IPS-NIHi7 (cell line): ENCODE measurements around the gene SPATA1.
"Not testable (repeated sequence)": the region's sequence is repeated elsewhere in the genome, so short reads cannot be mapped to it uniquely, and the experiment has no call there.

ENCODE experiments used
- DNase-seq: peaks from one replicate; pipeline ENCODE4 v3.0.0; 2012; ENCODE audit warnings: mixed read lengths; ENCODE audit errors: extremely low spot score

Gene SPATA1

GRCh38 chr1:84587099-84587498 lies 80.9 kb downstream of the SPATA1 start:
- no peak for DNase-seq

- DNase-seq, result not testable (repeated sequence)
Observed at GRCh38 chr1:84594959-84595358, 88.8 kb downstream of the SPATA1 start.

GRCh38 chr1:84597011-84597410 lies 90.8 kb downstream of the SPATA1 start:
- DNase-seq, result no peak

GRCh38 chr1:84598418-84598817 lies 92.2 kb downstream of the SPATA1 start:
- DNase-seq, result no peak

- DNase-seq, result no peak
Observed at GRCh38 chr1:84598846-84599741, 92.9 kb downstream of the SPATA1 start.

- DNase-seq, result no peak
Observed at GRCh38 chr1:84600796-84601195, 94.6 kb downstream of the SPATA1 start.

GRCh38 chr1:84603223-84603622 lies 97.0 kb downstream of the SPATA1 start:
- DNase-seq, result no peak

GRCh38 chr1:84603941-84604830 lies 98.0 kb downstream of the SPATA1 start:
- peak; percentile 45 for DNase-seq

GRCh38 chr1:84605157-84605556 lies 99.0 kb downstream of the SPATA1 start:
- DNase-seq, result no peak

GRCh38 chr1:84606977-84607376 lies 100.8 kb downstream of the SPATA1 start:
- no peak for DNase-seq

GRCh38 chr1:84611091-84611490 lies 104.9 kb downstream of the SPATA1 start:
- DNase-seq, result no peak

GRCh38 chr1:84611796-84612195 lies 105.6 kb downstream of the SPATA1 start:
- no peak for DNase-seq

- no peak for DNase-seq
Observed at GRCh38 chr1:84613026-84613425, 106.8 kb downstream of the SPATA1 start.

GRCh38 chr1:84613887-84614286 lies 107.7 kb downstream of the SPATA1 start:
- no peak for DNase-seq

GRCh38 chr1:84615790-84616189 lies 109.6 kb downstream of the SPATA1 start:
- DNase-seq, result no peak
